ENCODE data around the gene PLEKHA3. TPM values are rescaled to one million over a fixed set of nuclear protein-coding genes. Genes with fewer than 3 reads are reported as not detected.
A peak's percentile ranks its signal among the peaks of the same experiment; 100 is the strongest.

Gene PLEKHA3
- total RNA-seq, 1 experiment from 2014 or later, result 25.9 TPM

- Histone ChIP-seq H4K91ac (ENCODE audit: insufficient read length, low read depth, low read length) (no peak within 1 kb of the TSS), H3K18ac (ENCODE audit: insufficient read length, low read depth, low read length) (peak within 1 kb of the TSS; percentile 83), H4K5ac (ENCODE audit: insufficient read length, low read depth, low read length) (peak within 1 kb of the TSS; percentile 12), H3K56ac (ENCODE audit: insufficient read length, low read depth, low read length) (no peak within 1 kb of the TSS), H2AFZ (ENCODE audit: low read length) (peak within 1 kb of the TSS; percentile 96), H3K79me1 (ENCODE audit: insufficient read depth, low read depth, low read length, poor library complexity, severe bottlenecking) (peaks cover under 1% of the 10 kb centered on the region), H2BK15ac (ENCODE audit: low read depth, low read length) (no peak within 1 kb of the TSS), H2AK5ac (ENCODE audit: insufficient read length, low read length) (no peak within 1 kb of the TSS), H3T11ph (ENCODE audit: low read length) (no peak within 1 kb of the TSS), H3K27ac (ENCODE audit: insufficient read length, low read depth, low read length) (no peak within 1 kb of the TSS), H3K4me2 (ENCODE audit: insufficient read depth, insufficient read length, low read length) (peak within 1 kb of the TSS; percentile 98), H3K27me3 (ENCODE audit: insufficient read depth, low read length) (no peaks in the 10 kb centered on the region), H4K20me1 (ENCODE audit: control insufficient read depth, insufficient read depth, insufficient read length) (no peaks in the 10 kb centered on the region), H3K14ac (ENCODE audit: insufficient read depth, low read length) (peak within 1 kb of the TSS; percentile 82; the same call in 1 of the 2 replicates), H3K4me1 (ENCODE audit: insufficient read depth, low read length) (peaks cover 3% of the 10 kb centered on the region; the same call in 1 of the 2 replicates), H2BK12ac (ENCODE audit: insufficient read length, low read depth, low read length) (no peak within 1 kb of the TSS), H3K9ac (ENCODE audit: extremely low read depth, insufficient read length, low read length) (peak within 1 kb of the TSS; percentile 87), H3K23me2 (ENCODE audit: insufficient read length, low read depth, low read length, poor library complexity, severe bottlenecking) (peaks cover 11% of the 10 kb centered on the region), H3K23ac (ENCODE audit: insufficient read length, low read depth, low read length) (no peak within 1 kb of the TSS), H3K79me2 (ENCODE audit: insufficient read depth, low read length) (peaks cover 3% of the 10 kb centered on the region; the same call in 1 of the 2 replicates), H3K4ac (ENCODE audit: low read depth, low read length) (no peak within 1 kb of the TSS), H2BK5ac (ENCODE audit: insufficient read length, low read length) (no peak within 1 kb of the TSS), H3K9me3 (ENCODE audit: control insufficient read depth, low read depth, low read length) (no peaks in the 10 kb centered on the region), H2BK20ac (ENCODE audit: low read depth, low read length, poor library complexity, severe bottlenecking) (no peak within 1 kb of the TSS), H2BK120ac (ENCODE audit: low read depth, low read length, poor library complexity, severe bottlenecking) (no peak within 1 kb of the TSS), H4K8ac (replicated peaks; ENCODE audit: insufficient read length, low read depth, low read length) (no peak within 1 kb of the TSS)
- peak; percentile 74 for TF ChIP-seq CTCF (conservative IDR thresholded peaks at IDR 0.05)
- Mint-ChIP-seq H3K27me3 (ENCODE audit: low read depth) (no peaks in the 10 kb centered on the region; the same call in 1 of the 2 replicates), H3K36me3 (ENCODE audit: insufficient read depth in 1 of 3, low read depth in 3 of 3) (no peaks in the 10 kb centered on the region), H3K4me1 (peaks cover 20 to 27% of the 10 kb centered on the region in 2 experiments), H3K27ac (peak within 1 kb of the TSS; percentile 86 to 98 (median 97)), H3K9me3 (no peaks in the 10 kb centered on the region; a peak in 1 of 5 replicates), H3K4me3 (peak within 1 kb of the TSS; percentile 91 to 97)
- DNase-seq, result peak; percentile 85
- WGBS (ENCODE audit: extremely low coverage, insufficient read length, low lambda C conversion rate), result no CpG with 5 or more reads among the region's 56 CpGs
Measured at GRCh38 chr2:178478439-178479274, 1.6 kb upstream of the PLEKHA3 start, which contains the start of gene FKBP7. FKBP7 (minus strand) TSS chr2:178478600; CDS start chr2:178478499, 101 bp downstream.

Data from H9 (cell line).